Esophagus muscularis mucosa (tissue), 4 donors: ENCODE measurements around the gene MAGI1. TPM values are rescaled to one million over a fixed set of nuclear protein-coding genes. Genes with fewer than 3 reads are reported as not detected.

Experiments
- DNase-seq: peaks from one replicate; pipeline ENCODE4 v3.0.0-alpha.2; 2017; ENCODE audit errors: extremely low spot score
- H3K27ac ChIP-seq, 4 donors: fragments of 200-600 bp; sonication (generic); replicated peaks in 1 of 4; 1 replicate in 3 of 4; 2 replicates in 1 of 4; pipeline ENCODE4 v1.5.1; 2016 to 2019; ENCODE audit warnings: mild to moderate bottlenecking in 1 of 4
- H3K27me3 ChIP-seq, 4 donors: fragments of 200-600 bp; sonication (generic); one replicate each; pipeline versions ENCODE4 v1.5.1 to v1.6.0; 2016 to 2019
- H3K36me3 ChIP-seq, 4 donors: fragments of 200-600 bp; sonication (generic); one replicate each; pipeline ENCODE4 v1.5.1; 2016 to 2019
- H3K4me1 ChIP-seq, 4 donors: fragments of 200-600 bp; sonication (generic); one replicate each; pipeline ENCODE4 v1.5.1; 2016 to 2019
- H3K4me3 ChIP-seq, 4 donors: fragments of 200-600 bp; sonication (generic); 1 replicate in 2 of 4; 2 replicates in 2 of 4; pipeline ENCODE4 v1.5.1; 2016 to 2019; ENCODE audit warnings: mild to moderate bottlenecking in 4 of 4, moderate library complexity in 1 of 4
- H3K9me3 ChIP-seq, 4 donors: fragments of 200-600 bp; sonication (generic); 1 replicate in 3 of 4; 2 replicates in 1 of 4; pipeline ENCODE4 v1.5.1; 2016 to 2019
- EP300 ChIP-seq: sonication (generic); formaldehyde crosslinking; IDR thresholded peaks from one replicate; pipeline ENCODE4 v1.6.1; 2017; ENCODE audit warnings: antibody characterized with exemption
- POLR2A ChIP-seq: fragments of 450-650 bp; IDR thresholded peaks from one replicate; pipeline ENCODE4 v1.6.1; 2017; ENCODE audit warnings: antibody characterized with exemption, moderate library complexity, mild to moderate bottlenecking, low read depth
- POLR2AphosphoS5 ChIP-seq, 2 donors: sonication (generic); formaldehyde crosslinking; IDR thresholded peaks; one replicate each; pipeline ENCODE4 v1.6.1; 2017; ENCODE audit warnings: antibody characterized with exemption in 2 of 2
- WGBS: methylation state at CpG from one replicate; pipeline ENCODE4 v1.1.5; 2018; 5-methylcytosine and 5-hydroxymethylcytosine counted together
- intact Hi-C: fragments of 100-400 bp; cut with DNase I; formaldehyde crosslinking; loops from one replicate; pipeline ENCODE4 v1.15.1; 2023
- total RNA-seq, 4 donors: library from RNA; depleted of rRNA; stranded (reverse); fragments of >200 nt; gene quantifications; one replicate each; pipeline versions ENCODE4 v1.1.0 to v1.2.1, GENCODE V29; 2016
- TF ChIP-seq, protein P1 (sequence below), 3 experiments: fragments of 200-600 bp in 2 of 3; fragments of 450-650 bp in 1 of 3; sonication (generic) in 2 of 3; IDR thresholded peaks; one replicate each; pipeline ENCODE4 v1.5.1; 2017 to 2019; ENCODE audit warnings: antibody characterized with exemption in 3 of 3, mild to moderate bottlenecking in 2 of 3, moderate library complexity in 1 of 3

The MAGI1 gene
- total RNA-seq, 4 donors from 2014 or later, result 17.1 to 35.1 (median 25.2) TPM

DNA sequence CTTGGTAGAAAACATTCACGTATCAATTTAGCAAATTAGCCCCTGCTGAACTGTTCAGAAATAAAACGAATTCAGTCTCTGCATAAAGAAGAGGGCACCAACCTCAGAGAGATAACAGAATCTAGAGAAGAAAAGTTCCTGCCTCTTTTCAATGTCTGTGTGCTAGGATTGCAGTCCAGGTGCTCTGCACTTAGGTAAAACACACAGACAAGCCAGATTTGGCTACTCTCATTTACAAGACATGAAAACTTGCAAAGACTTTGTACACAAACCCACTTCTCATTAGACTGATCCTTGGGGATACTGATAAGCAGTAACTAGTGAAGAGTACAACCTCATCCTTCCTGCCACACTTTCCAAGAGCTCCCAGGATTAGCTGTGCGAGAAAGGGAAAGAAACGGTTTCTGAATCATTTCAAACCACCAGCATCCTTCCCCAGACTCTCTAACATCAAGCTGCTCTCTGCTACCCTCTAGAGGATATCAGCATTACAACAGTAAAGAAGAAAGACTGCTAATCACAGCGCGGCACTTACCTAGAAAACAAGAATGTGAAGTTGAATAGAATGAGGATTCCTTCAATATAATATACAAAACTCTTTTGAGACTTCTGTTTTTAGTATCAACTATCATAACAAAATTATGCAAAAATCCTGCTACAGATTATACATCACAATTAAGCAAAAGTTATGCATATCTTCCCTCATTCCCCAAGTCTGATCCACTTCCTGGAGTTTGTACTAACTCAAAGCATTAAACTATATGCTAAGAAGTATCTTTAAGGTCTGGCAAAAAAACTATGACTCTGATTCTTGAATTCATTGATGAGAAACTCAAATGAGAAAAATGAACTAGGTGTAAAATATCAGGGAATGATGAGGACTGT, 306.4 kb downstream of the MAGI1 start:
- no peak overlapping the region for H3K27ac ChIP-seq
- WGBS, result 34% methylated on average over 6 of the region's 6 CpGs
- TF ChIP-seq POLR2AphosphoS5 (IDR thresholded peaks at IDR 0.05) (no peak), POLR2A (no peak), EP300 (no peak)
- TF ChIP-seq, protein P1, sequence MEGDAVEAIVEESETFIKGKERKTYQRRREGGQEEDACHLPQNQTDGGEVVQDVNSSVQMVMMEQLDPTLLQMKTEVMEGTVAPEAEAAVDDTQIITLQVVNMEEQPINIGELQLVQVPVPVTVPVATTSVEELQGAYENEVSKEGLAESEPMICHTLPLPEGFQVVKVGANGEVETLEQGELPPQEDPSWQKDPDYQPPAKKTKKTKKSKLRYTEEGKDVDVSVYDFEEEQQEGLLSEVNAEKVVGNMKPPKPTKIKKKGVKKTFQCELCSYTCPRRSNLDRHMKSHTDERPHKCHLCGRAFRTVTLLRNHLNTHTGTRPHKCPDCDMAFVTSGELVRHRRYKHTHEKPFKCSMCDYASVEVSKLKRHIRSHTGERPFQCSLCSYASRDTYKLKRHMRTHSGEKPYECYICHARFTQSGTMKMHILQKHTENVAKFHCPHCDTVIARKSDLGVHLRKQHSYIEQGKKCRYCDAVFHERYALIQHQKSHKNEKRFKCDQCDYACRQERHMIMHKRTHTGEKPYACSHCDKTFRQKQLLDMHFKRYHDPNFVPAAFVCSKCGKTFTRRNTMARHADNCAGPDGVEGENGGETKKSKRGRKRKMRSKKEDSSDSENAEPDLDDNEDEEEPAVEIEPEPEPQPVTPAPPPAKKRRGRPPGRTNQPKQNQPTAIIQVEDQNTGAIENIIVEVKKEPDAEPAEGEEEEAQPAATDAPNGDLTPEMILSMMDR (IDR thresholded peaks at IDR 0.05), result peak; percentile 66 to 82 (median 70)
- no peaks in the 10 kb centered on the region for H3K27me3 ChIP-seq
- no peak for DNase-seq
- H3K9me3 ChIP-seq, result no peaks in the 10 kb centered on the region
- no peaks in the 10 kb centered on the region for H3K36me3 ChIP-seq
- intact Hi-C loops, result loop anchor here (5.0 to 10.0 kb wide), 2 partner anchors 290 to 1197 kb away; no protein-coding TSS in a partner anchor
- H3K4me3 ChIP-seq, result no peak overlapping the region
- H3K4me1 ChIP-seq, result peaks cover 16 to 31% (median 24%) of the 10 kb centered on the region in 4 donors

DNA sequence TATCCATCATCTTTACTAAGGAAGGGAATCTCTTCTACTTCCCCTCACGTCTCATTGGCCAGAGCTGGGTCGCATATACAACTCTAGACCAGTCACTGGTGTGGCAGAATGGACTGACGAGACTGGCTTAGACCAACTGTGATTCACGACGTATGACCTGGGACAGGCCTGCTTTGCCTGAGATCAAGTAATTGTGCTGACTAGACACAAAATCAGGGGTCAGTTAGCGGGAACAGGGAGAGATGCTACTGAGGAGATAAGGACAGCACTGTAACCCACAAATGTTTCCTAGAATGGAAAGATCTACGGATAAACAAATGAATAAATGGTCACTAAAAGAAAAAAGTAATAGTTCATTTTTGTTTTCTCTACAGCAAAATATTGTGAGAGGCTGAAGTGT, 308.3 kb downstream of the MAGI1 start:
- peaks cover 16 to 31% (median 24%) of the 10 kb centered on the region in 4 donors for H3K4me1 ChIP-seq
- intact Hi-C loops, result loop anchor here (5.0 to 10.0 kb wide), 2 partner anchors 288 to 1196 kb away; no protein-coding TSS in a partner anchor
- no peaks in the 10 kb centered on the region for H3K9me3 ChIP-seq
- WGBS, result 95% methylated on average over 7 of the region's 7 CpGs
- H3K4me3 ChIP-seq, result no peak overlapping the region
- H3K27me3 ChIP-seq, result no peaks in the 10 kb centered on the region
- H3K27ac ChIP-seq, result peak overlapping the region in 1 of 4 donors; percentile 5
- no peaks in the 10 kb centered on the region for H3K36me3 ChIP-seq
- no peak for TF ChIP-seq POLR2AphosphoS5 (IDR thresholded peaks at IDR 0.05)
- TF ChIP-seq, protein P1 (IDR thresholded peaks at IDR 0.05), result no peak
- TF ChIP-seq EP300, result no peak
- no peak for TF ChIP-seq POLR2A
- DNase-seq, result no peak

DNA sequence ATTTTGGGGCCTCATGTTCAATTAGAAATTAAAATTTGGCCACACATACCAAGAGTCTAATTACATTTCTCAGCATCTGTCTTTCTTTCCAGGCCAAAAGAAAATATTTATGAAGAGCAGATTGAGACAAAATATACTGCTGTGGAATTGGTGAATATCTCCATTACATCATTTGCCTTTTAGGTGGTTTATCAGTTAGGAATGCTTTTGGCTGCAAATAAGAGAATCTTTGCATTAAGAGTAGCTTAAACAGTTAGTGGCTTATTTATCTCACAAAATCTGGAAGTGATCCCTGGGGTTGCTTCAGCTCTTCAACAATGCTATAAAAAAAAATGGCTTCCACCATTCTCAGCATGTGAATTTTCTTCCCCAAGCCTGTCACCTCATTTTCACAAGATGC, 308.7 kb downstream of the MAGI1 start:
- intact Hi-C loops, result loop anchor here (5.0 to 10.0 kb wide), 2 partner anchors 288 to 1195 kb away; no protein-coding TSS in a partner anchor
- no peaks in the 10 kb centered on the region for H3K27me3 ChIP-seq
- peaks cover 16 to 31% (median 24%) of the 10 kb centered on the region in 4 donors for H3K4me1 ChIP-seq
- H3K36me3 ChIP-seq, result no peaks in the 10 kb centered on the region
- H3K9me3 ChIP-seq, result no peaks in the 10 kb centered on the region
- TF ChIP-seq EP300 (no peak), POLR2A (no peak), POLR2AphosphoS5 (IDR thresholded peaks at IDR 0.05) (no peak)
- TF ChIP-seq, protein P1 (IDR thresholded peaks at IDR 0.05), result no peak
- H3K4me3 ChIP-seq, result no peak overlapping the region
- DNase-seq, result no peak
- peak overlapping the region in 3 of 4 donors; percentile 5 to 36 (median 20) for H3K27ac ChIP-seq

DNA sequence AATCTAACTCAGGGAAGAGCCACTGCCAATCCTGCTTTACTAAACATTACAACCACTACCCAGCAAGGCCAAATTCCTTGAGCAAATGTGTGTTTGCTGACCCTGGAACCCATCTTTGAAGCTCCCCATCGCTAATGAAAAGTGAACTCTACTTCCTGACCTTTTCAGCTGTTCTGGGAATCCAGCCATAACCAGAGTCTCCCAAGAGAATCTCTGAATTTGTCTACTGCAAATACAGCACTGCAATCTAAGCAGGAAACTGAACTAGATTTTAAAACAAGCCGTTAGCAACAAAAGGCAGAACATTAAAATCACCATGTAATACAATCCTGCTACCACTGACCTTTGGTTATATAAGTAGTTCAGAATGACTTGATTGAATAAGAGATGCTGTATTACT, 309.2 kb downstream of the MAGI1 start:
- Histone ChIP-seq H3K27me3 (no peaks in the 10 kb centered on the region), H3K4me3 (no peak overlapping the region), H3K9me3 (no peaks in the 10 kb centered on the region), H3K4me1 (peaks cover 16 to 31% (median 24%) of the 10 kb centered on the region in 4 donors), H3K27ac (peak overlapping the region in 2 of 4 donors; percentile 20 to 36), H3K36me3 (no peaks in the 10 kb centered on the region)
- DNase-seq, result no peak
- TF ChIP-seq, protein P1 (IDR thresholded peaks at IDR 0.05), result no peak
- peak in 1 of 2 donors; percentile 16 for TF ChIP-seq POLR2AphosphoS5 (IDR thresholded peaks at IDR 0.05)
- intact Hi-C loops, result no loop called here
- 26% methylated on average over 2 of the region's 2 CpGs for WGBS
